Measurements from ENCODE around the gene CXorf58.

CXorf58 gene

GRCh38 chrX:23901805-23902204 lies 6.0 kb upstream of the CXorf58 start:
- peak in 3 of 6 experiments; percentile 14 to 52 (median 28) for DNase-seq

- peak in 2 of 6 experiments; percentile 18 to 30 for DNase-seq
Measured at GRCh38 chrX:23902419-23902818, 5.4 kb upstream of the CXorf58 start.

GRCh38 chrX:23904096-23904495 lies 3.7 kb upstream of the CXorf58 start:
- DNase-seq, result no peak

- no peak for DNase-seq
Measured at GRCh38 chrX:23907111-23907497, 702 bp upstream of the CXorf58 start.

GRCh38 chrX:23908219-23909004 lies 606 bp downstream of the CXorf58 start:
- peak in 1 of 6 experiments; percentile 11 for DNase-seq

- DNase-seq, result no peak
Measured at GRCh38 chrX:23911126-23911835, 3.5 kb downstream of the CXorf58 start.

GRCh38 chrX:23919148-23919547 lies 11.3 kb downstream of the CXorf58 start:
- DNase-seq, result no peak

- DNase-seq, result no peak
Measured at GRCh38 chrX:23919706-23920320, 12.0 kb downstream of the CXorf58 start.

GRCh38 chrX:23926015-23926414 lies 18.2 kb downstream of the CXorf58 start:
- DNase-seq, result no peak

- peak in 3 of 6 experiments; percentile 18 to 45 (median 35) for DNase-seq
Measured at GRCh38 chrX:23930894-23931604, 23.2 kb downstream of the CXorf58 start.

- DNase-seq, result no peak
Measured at GRCh38 chrX:23932046-23932445, 24.2 kb downstream of the CXorf58 start.

- DNase-seq, result no peak
Measured at GRCh38 chrX:23935106-23935505, 27.3 kb downstream of the CXorf58 start.

GRCh38 chrX:23936180-23936579 lies 28.4 kb downstream of the CXorf58 start:
- DNase-seq, result no peak

- no peak for DNase-seq
Measured at GRCh38 chrX:23937100-23937499, 29.3 kb downstream of the CXorf58 start.

- DNase-seq, result no peak
Measured at GRCh38 chrX:23938690-23939089, 30.9 kb downstream of the CXorf58 start.

- no peak for DNase-seq
Measured at GRCh38 chrX:23939203-23939602, 31.4 kb downstream of the CXorf58 start.

- DNase-seq, result no peak
Measured at GRCh38 chrX:23944234-23944633, 36.4 kb downstream of the CXorf58 start.

GRCh38 chrX:23945206-23945605 lies 37.4 kb downstream of the CXorf58 start:
- no peak for DNase-seq

GRCh38 chrX:23952391-23952790 lies 44.6 kb downstream of the CXorf58 start:
- DNase-seq, result no peak

GRCh38 chrX:23952984-23953907 lies 45.4 kb downstream of the CXorf58 start:
- DNase-seq, result peak in 3 of 6 experiments; percentile 38 to 57 (median 45)

- DNase-seq, result peak in 2 of 6 experiments; percentile 7 to 20
Measured at GRCh38 chrX:23953908-23954269, 46.1 kb downstream of the CXorf58 start.

GRCh38 chrX:23954396-23954795 lies 46.6 kb downstream of the CXorf58 start:
- no peak for DNase-seq
